Neural cell (in vitro differentiated cells): ENCODE results near the gene TRAPPC10. TPM values are rescaled to one million over a fixed set of nuclear protein-coding genes. Genes with fewer than 3 reads are reported as not detected.

Experiments used
- H2AFZ ChIP-seq: fragments of 200-600, 300-800 bp; sonication (generic), shearing (Covaris generic); 2 replicates; pipeline ENCODE4 v1.6.0; 2014; ENCODE audit warnings: low read depth, mild to moderate bottlenecking, antibody characterized with exemption, low read length, moderate library complexity
- H3F3A ChIP-seq: fragments of 200-600 bp; shearing (Covaris generic); 2 replicates; pipeline ENCODE4 v1.6.1; 2016; ENCODE audit warnings: mild to moderate bottlenecking, moderate library complexity, mixed read lengths, antibody characterized with exemption, low read length; ENCODE audit not compliant: insufficient read depth, poor library complexity, severe bottlenecking
- H3K27ac ChIP-seq: fragments of 200-600, 300-800 bp; sonication (generic), shearing (Covaris generic); 2 replicates; pipeline ENCODE4 v1.5.1; 2014; ENCODE audit warnings: mild to moderate bottlenecking, low read length, moderate library complexity
- H3K27me3 ChIP-seq: fragments of 300-800, 200-600 bp; sonication (generic), shearing (Covaris generic); 2 replicates; pipeline ENCODE4 v1.6.0; 2014; ENCODE audit warnings: mild to moderate bottlenecking, low read depth, low read length, moderate library complexity; ENCODE audit not compliant: insufficient read depth
- H3K36me3 ChIP-seq: fragments of 300-800, 200-600 bp; sonication (generic), shearing (Covaris generic); 2 replicates; pipeline ENCODE4 v1.5.1; 2014; ENCODE audit warnings: mild to moderate bottlenecking, antibody characterized with exemption, low read length, moderate library complexity; ENCODE audit not compliant: insufficient read depth
- H3K4me2 ChIP-seq: fragments of 300-800, 200-600 bp; sonication (generic), shearing (Covaris generic); 2 replicates; pipeline ENCODE4 v1.6.0; 2014; ENCODE audit warnings: mild to moderate bottlenecking, low read length
- H3K4me3 ChIP-seq: fragments of 300-800, 200-600 bp; sonication (generic), shearing (Covaris generic); 2 replicates; pipeline ENCODE4 v1.5.1; 2014; ENCODE audit warnings: mild to moderate bottlenecking, low read length, moderate library complexity
- H3K79me2 ChIP-seq: fragments of 200-600 bp; shearing (Covaris generic); replicated peaks from 2 replicates; pipeline ENCODE4 v1.6.0; 2014; ENCODE audit warnings: mild to moderate bottlenecking, low read length, moderate library complexity; ENCODE audit not compliant: insufficient read depth
- H3K9ac ChIP-seq: fragments of 300-800, 200-600 bp; sonication (generic), shearing (Covaris generic); 2 replicates; pipeline ENCODE4 v1.6.1; 2016; ENCODE audit warnings: mild to moderate bottlenecking, low read length, mixed read lengths
- H3K9me2 ChIP-seq: fragments of 200-600 bp; shearing (Covaris generic); 2 replicates; pipeline ENCODE4 v1.6.1; 2016; ENCODE audit warnings: mild to moderate bottlenecking, low read length, mixed read lengths; ENCODE audit not compliant: insufficient read depth
- H3K9me3 ChIP-seq: fragments of 200-600, 300-800 bp; sonication (generic), shearing (Covaris generic); 2 replicates; pipeline ENCODE4 v1.6.1; 2016; ENCODE audit warnings: mild to moderate bottlenecking, mixed run types, low read length, moderate library complexity, mixed read lengths
- H4K20me1 ChIP-seq: fragments of 200-600 bp; shearing (Covaris generic); 2 replicates; pipeline ENCODE4 v1.6.1; 2016; ENCODE audit warnings: mild to moderate bottlenecking, mixed run types; ENCODE audit not compliant: insufficient read depth
- EP300 ChIP-seq: fragments of 450-650 bp; conservative IDR thresholded peaks from 2 replicates; pipeline ENCODE4 v1.6.1; 2014; ENCODE audit warnings: antibody characterized with exemption, mild to moderate bottlenecking, moderate library complexity; ENCODE audit not compliant: poor library complexity, severe bottlenecking
- EZH2 ChIP-seq: fragments of 200-600, 300-800 bp; shearing (Covaris generic), sonication (generic); IDR thresholded peaks from 2 replicates; pipeline ENCODE4 v1.6.1; 2014; ENCODE audit warnings: antibody characterized with exemption, low read length, borderline replicate concordance, mild to moderate bottlenecking; ENCODE audit not compliant: insufficient read depth, poor library complexity, severe bottlenecking
- MXI1 ChIP-seq: fragments of 450-650 bp; conservative IDR thresholded peaks from 2 replicates; pipeline ENCODE4 v1.6.1; 2014; ENCODE audit warnings: antibody characterized with exemption, mild to moderate bottlenecking; ENCODE audit not compliant: poor library complexity, severe bottlenecking
- POLR2AphosphoS5 ChIP-seq: IDR thresholded peaks from 2 replicates; pipeline ENCODE4 v1.6.1; 2012
- RAD21 ChIP-seq: fragments of 450-650 bp; conservative IDR thresholded peaks from 2 replicates; pipeline ENCODE4 v1.6.1; 2014; ENCODE audit warnings: antibody characterized with exemption, mild to moderate bottlenecking, moderate library complexity
- SMC3 ChIP-seq: fragments of 450-650 bp; conservative IDR thresholded peaks from 2 replicates; pipeline ENCODE4 v1.6.1; 2014; ENCODE audit warnings: antibody characterized with exemption, mild to moderate bottlenecking, moderate library complexity; ENCODE audit not compliant: poor library complexity
- TAF1 ChIP-seq: IDR thresholded peaks from 2 replicates; pipeline ENCODE4 v1.6.1; 2012; ENCODE audit warnings: low read depth
- polyA plus RNA-seq: library from polyadenylated mRNA; depleted of rRNA; stranded (reverse); fragments of >200 nt; gene quantifications from 2 replicates; pipeline ENCODE4 v1.2.3, GENCODE V29; 2014
- TF ChIP-seq, protein P1 (sequence below): IDR thresholded peaks from 2 replicates; pipeline ENCODE4 v1.6.1; 2012; ENCODE audit warnings: borderline replicate concordance
- TF ChIP-seq, protein P2 (sequence below): fragments of 450-650 bp; IDR thresholded peaks from 2 replicates; pipeline ENCODE4 v1.5.1; 2014; ENCODE audit warnings: antibody characterized with exemption, mild to moderate bottlenecking, moderate library complexity; ENCODE audit not compliant: poor library complexity, severe bottlenecking

The TRAPPC10 gene
- polyA plus RNA-seq, 1 donor from 2014 or later = 17.8 TPM

GRCh38 chr21:43968410-43969114, 43.5 kb upstream of the TRAPPC10 start:
- H3K79me2 ChIP-seq = no peaks in the 10 kb centered on the region
- H3K9me2 ChIP-seq = no peaks in the 10 kb centered on the region
- no peak overlapping the region for H2AFZ ChIP-seq
- H3K27ac ChIP-seq = no peak overlapping the region
- H3K9ac ChIP-seq = no peak overlapping the region
- H3K9me3 ChIP-seq = no peaks in the 10 kb centered on the region
- H3K4me2 ChIP-seq = no peak overlapping the region
- H3F3A ChIP-seq = no peaks in the 10 kb centered on the region
- H4K20me1 ChIP-seq = no peaks in the 10 kb centered on the region
- H3K36me3 ChIP-seq = no peaks in the 10 kb centered on the region
- H3K27me3 ChIP-seq = no peaks in the 10 kb centered on the region
- H3K4me3 ChIP-seq = no peak overlapping the region
- TF ChIP-seq SMC3 = no peak
- no peak for TF ChIP-seq RAD21
- TF ChIP-seq EZH2 = no peak
- TF ChIP-seq TAF1 = no peak
- TF ChIP-seq, protein P1, sequence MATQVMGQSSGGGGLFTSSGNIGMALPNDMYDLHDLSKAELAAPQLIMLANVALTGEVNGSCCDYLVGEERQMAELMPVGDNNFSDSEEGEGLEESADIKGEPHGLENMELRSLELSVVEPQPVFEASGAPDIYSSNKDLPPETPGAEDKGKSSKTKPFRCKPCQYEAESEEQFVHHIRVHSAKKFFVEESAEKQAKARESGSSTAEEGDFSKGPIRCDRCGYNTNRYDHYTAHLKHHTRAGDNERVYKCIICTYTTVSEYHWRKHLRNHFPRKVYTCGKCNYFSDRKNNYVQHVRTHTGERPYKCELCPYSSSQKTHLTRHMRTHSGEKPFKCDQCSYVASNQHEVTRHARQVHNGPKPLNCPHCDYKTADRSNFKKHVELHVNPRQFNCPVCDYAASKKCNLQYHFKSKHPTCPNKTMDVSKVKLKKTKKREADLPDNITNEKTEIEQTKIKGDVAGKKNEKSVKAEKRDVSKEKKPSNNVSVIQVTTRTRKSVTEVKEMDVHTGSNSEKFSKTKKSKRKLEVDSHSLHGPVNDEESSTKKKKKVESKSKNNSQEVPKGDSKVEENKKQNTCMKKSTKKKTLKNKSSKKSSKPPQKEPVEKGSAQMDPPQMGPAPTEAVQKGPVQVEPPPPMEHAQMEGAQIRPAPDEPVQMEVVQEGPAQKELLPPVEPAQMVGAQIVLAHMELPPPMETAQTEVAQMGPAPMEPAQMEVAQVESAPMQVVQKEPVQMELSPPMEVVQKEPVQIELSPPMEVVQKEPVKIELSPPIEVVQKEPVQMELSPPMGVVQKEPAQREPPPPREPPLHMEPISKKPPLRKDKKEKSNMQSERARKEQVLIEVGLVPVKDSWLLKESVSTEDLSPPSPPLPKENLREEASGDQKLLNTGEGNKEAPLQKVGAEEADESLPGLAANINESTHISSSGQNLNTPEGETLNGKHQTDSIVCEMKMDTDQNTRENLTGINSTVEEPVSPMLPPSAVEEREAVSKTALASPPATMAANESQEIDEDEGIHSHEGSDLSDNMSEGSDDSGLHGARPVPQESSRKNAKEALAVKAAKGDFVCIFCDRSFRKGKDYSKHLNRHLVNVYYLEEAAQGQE = no peak
- TF ChIP-seq, protein P2, sequence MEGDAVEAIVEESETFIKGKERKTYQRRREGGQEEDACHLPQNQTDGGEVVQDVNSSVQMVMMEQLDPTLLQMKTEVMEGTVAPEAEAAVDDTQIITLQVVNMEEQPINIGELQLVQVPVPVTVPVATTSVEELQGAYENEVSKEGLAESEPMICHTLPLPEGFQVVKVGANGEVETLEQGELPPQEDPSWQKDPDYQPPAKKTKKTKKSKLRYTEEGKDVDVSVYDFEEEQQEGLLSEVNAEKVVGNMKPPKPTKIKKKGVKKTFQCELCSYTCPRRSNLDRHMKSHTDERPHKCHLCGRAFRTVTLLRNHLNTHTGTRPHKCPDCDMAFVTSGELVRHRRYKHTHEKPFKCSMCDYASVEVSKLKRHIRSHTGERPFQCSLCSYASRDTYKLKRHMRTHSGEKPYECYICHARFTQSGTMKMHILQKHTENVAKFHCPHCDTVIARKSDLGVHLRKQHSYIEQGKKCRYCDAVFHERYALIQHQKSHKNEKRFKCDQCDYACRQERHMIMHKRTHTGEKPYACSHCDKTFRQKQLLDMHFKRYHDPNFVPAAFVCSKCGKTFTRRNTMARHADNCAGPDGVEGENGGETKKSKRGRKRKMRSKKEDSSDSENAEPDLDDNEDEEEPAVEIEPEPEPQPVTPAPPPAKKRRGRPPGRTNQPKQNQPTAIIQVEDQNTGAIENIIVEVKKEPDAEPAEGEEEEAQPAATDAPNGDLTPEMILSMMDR = no peak
- no peak for TF ChIP-seq EP300
- TF ChIP-seq POLR2AphosphoS5 = no peak
- no peak for TF ChIP-seq MXI1

- no peak overlapping the region for H3K4me3 ChIP-seq
- H3K36me3 ChIP-seq = no peaks in the 10 kb centered on the region
Observed at GRCh38 chr21:43969115-43969444, 43.0 kb upstream of the TRAPPC10 start.

More at GRCh38 chr21:43969115-43969444, 43.0 kb upstream of the TRAPPC10 start:
- Histone ChIP-seq H2AFZ (no peak overlapping the region), H3K9me3 (no peaks in the 10 kb centered on the region), H3K9ac (no peak overlapping the region), H3K79me2 (no peaks in the 10 kb centered on the region), H3F3A (no peaks in the 10 kb centered on the region), H3K27ac (no peak overlapping the region), H3K9me2 (no peaks in the 10 kb centered on the region), H4K20me1 (no peaks in the 10 kb centered on the region), H3K27me3 (no peaks in the 10 kb centered on the region), H3K4me2 (no peak overlapping the region)
- TF ChIP-seq, protein P2 = no peak
- TF ChIP-seq TAF1 = no peak
- TF ChIP-seq SMC3 = no peak
- no peak for TF ChIP-seq RAD21
- TF ChIP-seq EP300 = no peak
- no peak for TF ChIP-seq POLR2AphosphoS5
- TF ChIP-seq, protein P1 = no peak
- TF ChIP-seq MXI1 = no peak
- TF ChIP-seq EZH2 = no peak
